Keratinocyte (primary cell): ENCODE results near the gene ALOX5. TPM values are rescaled to one million over a fixed set of nuclear protein-coding genes. Genes with fewer than 3 reads are reported as not detected.
"Not testable (repeated sequence)": the region's sequence is repeated elsewhere in the genome, so short reads cannot be mapped to it uniquely, and the experiment has no call there.

Source experiments
- DNase-seq: peaks from one replicate; pipeline ENCODE4 v3.0.0-alpha.2; 2011; ENCODE audit warnings: low read depth, missing footprints, low spot score
- FAIRE-seq: peaks from 2 replicates; lab custom pipeline; 2011; peaks lifted over from hg19 to GRCh38; lab: Jason Lieb, UNC
- H2AFZ ChIP-seq: 2 replicates; pipeline ENCODE4 v1.6.0; 2012; ENCODE audit warnings: low read length, control low read depth, inconsistent platforms; ENCODE audit not compliant: control insufficient read depth
- H3K27ac ChIP-seq: 2 replicates; pipeline ENCODE4 v1.5.1; 2011; ENCODE audit warnings: low read length; ENCODE audit not compliant: control insufficient read depth, insufficient read depth
- H3K27me3 ChIP-seq: 3 replicates; pipeline ENCODE4 v1.6.0; 2011; ENCODE audit warnings: low read length; ENCODE audit not compliant: control insufficient read depth, insufficient read depth; ENCODE audit errors: extremely low read depth
- H3K36me3 ChIP-seq, 2 experiments: 2 replicates in 1 of 2; 3 replicates in 1 of 2; pipeline ENCODE4 v1.5.1; 2011; ENCODE audit warnings: low read length in 2 of 2, mild to moderate bottlenecking in 1 of 2; ENCODE audit not compliant: control insufficient read depth in 2 of 2, insufficient read depth in 2 of 2; ENCODE audit errors: extremely low read depth in 1 of 2
- H3K4me1 ChIP-seq: 3 replicates; pipeline ENCODE4 v1.5.1; 2011; ENCODE audit warnings: low read length; ENCODE audit not compliant: control insufficient read depth, insufficient read depth; ENCODE audit errors: extremely low read depth
- H3K4me2 ChIP-seq: 3 replicates; pipeline ENCODE4 v1.6.0; 2011; ENCODE audit warnings: low read depth, low read length; ENCODE audit not compliant: control insufficient read depth, insufficient read depth; ENCODE audit errors: extremely low read depth
- H3K4me3 ChIP-seq, 3 experiments: fragments of 200-600 bp in 1 of 3; sonication (generic) in 1 of 3; 2 replicates in 2 of 3; 3 replicates in 1 of 3; pipeline ENCODE4 v1.5.1; 2011 to 2016; ENCODE audit warnings: low read length in 3 of 3, mild to moderate bottlenecking in 3 of 3, control low read depth in 2 of 3, inconsistent platforms in 1 of 3, low read depth in 1 of 3, mixed read lengths in 1 of 3, mixed run types in 1 of 3, moderate library complexity in 1 of 3; ENCODE audit not compliant: control insufficient read depth in 2 of 3, insufficient read depth in 2 of 3; ENCODE audit errors: extremely low read depth in 1 of 3
- H3K79me2 ChIP-seq: 2 replicates; pipeline ENCODE4 v1.6.0; 2012; ENCODE audit warnings: low read length; ENCODE audit not compliant: control insufficient read depth, insufficient read depth
- H3K9ac ChIP-seq: 3 replicates; pipeline ENCODE4 v1.6.0; 2011; ENCODE audit warnings: low read length; ENCODE audit not compliant: control insufficient read depth, insufficient read depth; ENCODE audit errors: extremely low read depth
- H3K9me1 ChIP-seq: 3 replicates; pipeline ENCODE4 v1.6.0; 2011; ENCODE audit warnings: low read length; ENCODE audit not compliant: control insufficient read depth, insufficient read depth; ENCODE audit errors: extremely low read depth
- H3K9me3 ChIP-seq: 2 replicates; pipeline ENCODE4 v1.5.1; 2012; ENCODE audit warnings: low read depth, low read length; ENCODE audit not compliant: control insufficient read depth
- H4K20me1 ChIP-seq: 3 replicates; pipeline ENCODE4 v1.6.0; 2011; ENCODE audit warnings: low read length; ENCODE audit not compliant: control insufficient read depth, insufficient read depth; ENCODE audit errors: extremely low read depth
- EZH2 ChIP-seq: IDR thresholded peaks from one replicate; pipeline ENCODE4 v1.6.1; 2012; ENCODE audit warnings: inconsistent platforms, mild to moderate bottlenecking, low read length, moderate library complexity
- dilution Hi-C: fragments of 300-500 bp; cut with MboI; formaldehyde crosslinking; loops from one replicate; pipeline ENCODE4 v1.7.0; 2020; ENCODE audit warnings: low sequenced_read_pairs; ENCODE audit not compliant: extremely low pct_ligation_motif_present
- polyA minus RNA-seq, 3 experiments: library from RNA; depleted of rRNA, polyadenylated mRNA; stranded (reverse); fragments of >200 nt; gene quantifications; 1 replicate in 1 of 3; 2 replicates in 1 of 3; 3 replicates in 1 of 3; pipeline ENCODE4 v1.2.3, GENCODE V29; 2011
- polyA plus RNA-seq, 5 experiments: library from polyadenylated mRNA; depleted of rRNA in 3 of 5; stranded (reverse) in 3 of 5; stranded (forward) in 1 of 5; unstranded in 1 of 5; fragments of >200 nt; gene quantifications; 1 replicate in 1 of 5; 2 replicates in 3 of 5; 3 replicates in 1 of 5; pipeline versions ENCODE4 v1.2.1 to v1.2.3, GENCODE V29; 2011 to 2012; ENCODE audit warnings: missing spikeins in 2 of 5, low read depth in 1 of 5, low replicate concordance in 1 of 5
- TF ChIP-seq, protein P1 (sequence below), 3 experiments: IDR thresholded peaks in 1 of 3; conservative IDR thresholded peaks in 1 of 3; optimal IDR thresholded peaks in 1 of 3; 2 replicates in 2 of 3; 3 replicates in 1 of 3; pipeline versions ENCODE3 to v1.5.1; 2011; ENCODE audit warnings: low read length in 3 of 3, mild to moderate bottlenecking in 3 of 3, moderate library complexity in 2 of 3, control low read depth in 1 of 3, inconsistent platforms in 1 of 3; ENCODE audit not compliant: insufficient read depth in 2 of 3; ENCODE audit errors: extremely low read depth in 1 of 3

The ALOX5 gene
- polyA plus RNA-seq, result 0.04 TPM in 1 of 3 replicates, not detected in the others
- not detected for polyA plus RNA-seq (2011; ENCODE audit: low read depth)
- polyA plus RNA-seq (2011; cell fraction: cytosol; rRNA removed), result 0.02 TPM in 1 of 2 replicates, not detected in the other
- 0.08 TPM in 1 of 2 replicates, not detected in the other for polyA plus RNA-seq (2011; cell fraction: nucleus; rRNA removed)
- polyA plus RNA-seq (2012; ENCODE audit: low replicate concordance), result not detected in 2 replicates
- not detected in 3 replicates for polyA minus RNA-seq
- not detected for polyA minus RNA-seq (2011; cell fraction: cytosol; rRNA and poly(A)+ RNA removed)
- polyA minus RNA-seq (2011; cell fraction: nucleus; rRNA and poly(A)+ RNA removed), result not detected in 2 replicates

DNA sequence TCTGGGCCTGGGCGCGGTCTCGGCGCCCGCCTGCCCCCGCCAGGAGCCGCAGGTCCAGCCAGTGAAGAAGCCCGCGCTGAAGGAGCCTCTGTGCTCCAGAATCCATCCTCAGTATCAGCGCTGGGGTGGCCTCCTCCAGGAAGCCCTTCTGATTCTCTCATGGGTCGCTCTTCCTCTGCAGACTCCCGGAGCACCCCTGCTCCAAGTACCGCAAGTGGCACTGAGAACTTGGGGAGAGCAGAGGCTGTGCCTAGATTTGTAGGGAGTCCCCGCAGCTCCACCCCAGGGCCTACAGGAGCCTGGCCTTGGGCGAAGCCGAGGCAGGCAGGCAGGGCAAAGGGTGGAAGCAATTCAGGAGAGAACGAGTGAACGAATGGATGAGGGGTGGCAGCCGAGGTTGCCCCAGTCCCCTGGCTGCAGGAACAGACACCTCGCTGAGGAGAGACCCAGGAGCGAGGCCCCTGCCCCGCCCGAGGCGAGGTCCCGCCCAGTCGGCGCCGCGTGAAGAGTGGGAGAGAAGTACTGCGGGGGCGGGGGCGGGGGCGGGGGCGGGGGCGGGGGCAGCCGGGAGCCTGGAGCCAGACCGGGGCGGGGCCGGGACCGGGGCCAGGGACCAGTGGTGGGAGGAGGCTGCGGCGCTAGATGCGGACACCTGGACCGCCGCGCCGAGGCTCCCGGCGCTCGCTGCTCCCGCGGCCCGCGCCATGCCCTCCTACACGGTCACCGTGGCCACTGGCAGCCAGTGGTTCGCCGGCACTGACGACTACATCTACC is at the start of gene ALOX5:
TSS of gene ALOX5 (plus strand) at position 641 of the 774 bp plus-strand sequence. CDS start at position 705, 64 bp downstream.
- H3K4me3 ChIP-seq, result peak within 1 kb of the TSS in 2 of 3 experiments; percentile 16 to 34
- H3K79me2 ChIP-seq, result no peaks in the 10 kb centered on the region
- H3K27ac ChIP-seq, result no peak within 1 kb of the TSS
- peak within 1 kb of the TSS; percentile 19 for H2AFZ ChIP-seq
- DNase-seq (no peak), FAIRE-seq (no peak)
- H3K36me3 ChIP-seq, result no peaks in the 10 kb centered on the region
- TF ChIP-seq, protein P1, sequence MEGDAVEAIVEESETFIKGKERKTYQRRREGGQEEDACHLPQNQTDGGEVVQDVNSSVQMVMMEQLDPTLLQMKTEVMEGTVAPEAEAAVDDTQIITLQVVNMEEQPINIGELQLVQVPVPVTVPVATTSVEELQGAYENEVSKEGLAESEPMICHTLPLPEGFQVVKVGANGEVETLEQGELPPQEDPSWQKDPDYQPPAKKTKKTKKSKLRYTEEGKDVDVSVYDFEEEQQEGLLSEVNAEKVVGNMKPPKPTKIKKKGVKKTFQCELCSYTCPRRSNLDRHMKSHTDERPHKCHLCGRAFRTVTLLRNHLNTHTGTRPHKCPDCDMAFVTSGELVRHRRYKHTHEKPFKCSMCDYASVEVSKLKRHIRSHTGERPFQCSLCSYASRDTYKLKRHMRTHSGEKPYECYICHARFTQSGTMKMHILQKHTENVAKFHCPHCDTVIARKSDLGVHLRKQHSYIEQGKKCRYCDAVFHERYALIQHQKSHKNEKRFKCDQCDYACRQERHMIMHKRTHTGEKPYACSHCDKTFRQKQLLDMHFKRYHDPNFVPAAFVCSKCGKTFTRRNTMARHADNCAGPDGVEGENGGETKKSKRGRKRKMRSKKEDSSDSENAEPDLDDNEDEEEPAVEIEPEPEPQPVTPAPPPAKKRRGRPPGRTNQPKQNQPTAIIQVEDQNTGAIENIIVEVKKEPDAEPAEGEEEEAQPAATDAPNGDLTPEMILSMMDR (optimal IDR thresholded peaks at IDR 0.05 in 1 of 3, IDR thresholded peaks at IDR 0.05 in 1 of 3, conservative IDR thresholded peaks at IDR 0.05 in 1 of 3; ENCODE audit: extremely low read depth in 1 of 3, insufficient read depth in 2 of 3, low read length in 3 of 3), result no peak
- TF ChIP-seq EZH2, result no peak
- no peaks in the 10 kb centered on the region for H3K9me3 ChIP-seq
- H3K9ac ChIP-seq, result no peak within 1 kb of the TSS
- dilution Hi-C loops, result no loop called here
- no peaks in the 10 kb centered on the region for H4K20me1 ChIP-seq
- H3K4me1 ChIP-seq, result peaks cover 16% of the 10 kb centered on the region
- peaks cover 34% of the 10 kb centered on the region for H3K27me3 ChIP-seq
- no peaks in the 10 kb centered on the region for H3K9me1 ChIP-seq
- peak within 1 kb of the TSS; percentile 37 for H3K4me2 ChIP-seq

DNA sequence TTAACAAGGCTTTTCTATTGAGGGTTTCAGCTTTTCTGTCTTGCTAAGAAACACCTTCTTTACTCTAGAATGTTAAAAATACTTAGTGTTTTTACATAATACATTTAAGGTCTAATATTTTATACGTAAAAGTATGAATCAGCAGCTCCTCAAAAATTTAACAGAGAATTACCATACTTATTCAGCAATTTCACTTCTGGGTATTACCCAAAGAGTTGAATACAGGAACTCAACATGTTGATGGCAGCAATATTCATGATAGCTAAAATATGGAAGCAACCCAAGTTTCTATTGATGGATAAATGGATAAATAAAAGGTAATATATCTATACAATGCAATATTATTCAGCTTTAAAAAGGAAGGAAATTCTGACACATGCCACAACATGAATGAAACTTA is 48.9 kb upstream of the ALOX5 start:
- DNase-seq, result no peak
- no peaks in the 10 kb centered on the region for H3K27me3 ChIP-seq
- H3K4me2 ChIP-seq, result no peak overlapping the region
- no peak overlapping the region for H3K4me3 ChIP-seq
- H3K79me2 ChIP-seq, result no peaks in the 10 kb centered on the region
- no peaks in the 10 kb centered on the region for H3K36me3 ChIP-seq
- no peak overlapping the region for H3K9ac ChIP-seq
- H3K4me1 ChIP-seq, result no peaks in the 10 kb centered on the region
- H3K9me3 ChIP-seq, result no peaks in the 10 kb centered on the region
- TF ChIP-seq EZH2, result no peak
- TF ChIP-seq, protein P1 (optimal IDR thresholded peaks at IDR 0.05 in 1 of 3, IDR thresholded peaks at IDR 0.05 in 1 of 3, conservative IDR thresholded peaks at IDR 0.05 in 1 of 3; ENCODE audit: extremely low read depth in 1 of 3, insufficient read depth in 2 of 3, low read length in 3 of 3), result no peak
- FAIRE-seq, result no peak
- no peaks in the 10 kb centered on the region for H3K9me1 ChIP-seq
- H2AFZ ChIP-seq, result no peak overlapping the region
- dilution Hi-C loops, result no loop called here
- H3K27ac ChIP-seq, result no peak overlapping the region
- no peaks in the 10 kb centered on the region for H4K20me1 ChIP-seq

DNA sequence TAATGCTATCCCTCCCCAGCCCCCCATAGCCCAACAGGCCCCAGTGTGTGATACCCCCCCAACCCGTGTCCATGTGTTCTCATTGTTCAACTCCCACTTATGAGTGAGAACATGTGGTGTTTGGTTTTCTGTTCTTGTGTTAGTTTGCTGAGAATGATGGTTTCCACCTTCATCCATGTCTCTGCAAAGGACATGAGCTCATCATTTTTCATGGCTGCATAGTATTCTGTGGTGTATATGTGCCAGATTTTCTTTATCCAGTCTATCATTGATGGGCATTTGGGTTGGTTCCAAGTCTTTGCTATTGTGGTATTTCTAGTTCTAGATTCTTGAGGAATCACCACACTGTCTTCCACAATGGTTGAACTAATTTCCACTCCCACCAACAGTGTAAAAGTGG is 47.2 kb upstream of the ALOX5 start:
- H3K36me3 ChIP-seq, H3K4me3 ChIP-seq, H3K9me1 ChIP-seq, H3K4me2 ChIP-seq, H3K79me2 ChIP-seq, H3K27me3 ChIP-seq, H3K9ac ChIP-seq, H3K27ac ChIP-seq, H2AFZ ChIP-seq, DNase-seq, dilution Hi-C loops, H3K9me3 ChIP-seq, H3K4me1 ChIP-seq, FAIRE-seq, H4K20me1 ChIP-seq: not testable (repeated sequence)
